Psoas muscle (tissue), 8 donors: ENCODE measurements around the gene GFRA1. TPM values are rescaled to one million over a fixed set of nuclear protein-coding genes. Genes with fewer than 3 reads are reported as not detected.

ENCODE experiments used
- ATAC-seq, 4 donors: fragments of 200-7000 bp; cut with Tn5 transposase; one replicate each; pipeline ENCODE4 v1.9.1; 2020; ENCODE audit warnings: moderate library complexity in 3 of 4, mild to moderate bottlenecking in 2 of 4
- DNase-seq, 2 donors: peaks; one replicate each; pipeline ENCODE4 v3.0.0-alpha.2; 2020
- H3K27ac ChIP-seq: fragments of 200-600 bp; one replicate; pipeline ENCODE4 v1.8.0; 2022
- H3K27me3 ChIP-seq, 3 donors: fragments of 200-600 bp in 1 of 3; one replicate each; pipeline versions ENCODE4 v1.6.1 to v1.8.0; 2013 to 2022; ENCODE audit warnings: low read length in 2 of 3, mild to moderate bottlenecking in 2 of 3, moderate library complexity in 1 of 3; ENCODE audit not compliant: insufficient read depth in 3 of 3
- H3K36me3 ChIP-seq, 2 donors: fragments of 200-600 bp in 1 of 2; one replicate each; pipeline versions ENCODE4 v1.6.1 to v1.8.0; 2013 to 2022; ENCODE audit warnings: low read depth in 1 of 2, mild to moderate bottlenecking in 1 of 2, moderate library complexity in 1 of 2; ENCODE audit not compliant: insufficient read depth in 1 of 2
- H3K4me1 ChIP-seq: fragments of 200-600 bp; one replicate; pipeline ENCODE4 v1.8.0; 2022
- H3K4me3 ChIP-seq: fragments of 200-600 bp; one replicate; pipeline ENCODE4 v1.8.0; 2022; ENCODE audit warnings: mild to moderate bottlenecking
- H3K9me3 ChIP-seq: fragments of 200-600 bp; one replicate; pipeline ENCODE4 v1.8.0; 2022
- WGBS, 3 donors: extraction: QIAGEN DNeasy Blood & Tissue Kit; methylation state at CpG; one replicate each; pipeline versions ENCODE4 v1.1.6 to v1.1.7; 2013; 5-methylcytosine and 5-hydroxymethylcytosine counted together
- intact Hi-C, 2 donors: fragments of 100-400 bp; cut with DNase I; formaldehyde crosslinking; loops; one replicate each; pipeline versions ENCODE4 v1.11.0 to v1.14.2; 2022
- polyA plus RNA-seq, 3 donors: library from polyadenylated mRNA; stranded (reverse); fragments of 200-250 nt; gene quantifications; one replicate each; pipeline ENCODE4 v1.2.3, GENCODE V29; 2013
- total RNA-seq, 4 donors: library from RNA; stranded (reverse); fragmentation: NEBNext Ultra II Directional in 2 of 4; extraction: Animal tissue kit (Norgen Biotek cat#: 25700) in 2 of 4; gene quantifications; one replicate each; pipeline versions ENCODE4 v1.2.1 to v1.2.4, GENCODE V29; 2021 to 2023
- TF ChIP-seq, protein P1 (sequence below): fragments of 200-600 bp; IDR thresholded peaks from one replicate; pipeline ENCODE4 v1.8.0; 2022; ENCODE audit warnings: antibody characterized with exemption
- donor health status: healthy with polysubstance abuse.
- donor health status: DM: no; HTN: no; CAD: no; lungs with moderate emphysema.
- donor health status: Bipolar disorder and iron deficiency.
- donor health status: healthy.
- donor health status: DM: yes; HTN: yes; CAD: no.
- donor health status: DM: no; HTN: no; CAD: no.
- donor health status: DM: no; HTN: no; CAD: no.
- donor health status: DM: yes; HTN: yes; CAD: no.

Gene GFRA1
- total and polyA plus RNA-seq, 7 donors, result 4.6 to 12.1 (median 7.1) TPM

DNA sequence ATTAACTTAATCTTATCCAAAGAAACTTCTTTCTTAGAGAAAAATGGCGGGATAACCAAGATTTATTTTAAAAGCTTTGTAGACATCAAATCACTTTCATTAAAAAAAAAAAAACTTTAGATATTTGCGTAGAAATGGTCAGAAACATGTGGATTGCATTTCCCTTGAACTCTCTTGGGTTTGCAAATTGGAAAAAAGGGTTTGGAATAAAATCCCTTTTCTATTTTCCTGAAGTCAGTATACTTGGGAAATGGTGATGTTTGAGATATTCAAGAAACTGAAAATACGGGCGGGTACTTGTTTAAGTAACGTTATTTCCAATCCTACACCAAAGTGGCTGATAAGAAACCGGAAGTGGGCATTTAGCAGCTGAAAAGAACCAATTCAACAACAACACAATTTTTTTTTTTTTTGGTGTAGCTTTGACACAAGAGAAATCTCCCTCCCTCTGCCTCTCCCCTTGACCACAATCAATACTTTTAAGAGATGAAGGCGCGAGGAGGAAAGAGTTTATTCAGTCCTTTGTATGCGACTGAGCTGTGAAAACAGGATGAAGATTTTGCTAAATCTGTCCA, 13.7 kb upstream of the GFRA1 start:
- Histone ChIP-seq H3K27ac (no peak overlapping the region), H3K9me3 (no peaks in the 10 kb centered on the region), H3K27me3 (no peaks in the 10 kb centered on the region), H3K4me1 (no peaks in the 10 kb centered on the region), H3K36me3 (no peaks in the 10 kb centered on the region), H3K4me3 (no peak overlapping the region)
- ATAC-seq (no peak), DNase-seq (no peak)
- 83 to 90% (median 85%) methylated on average over 9 of the region's 9 CpGs for WGBS, 3 donors
- TF ChIP-seq, protein P1, sequence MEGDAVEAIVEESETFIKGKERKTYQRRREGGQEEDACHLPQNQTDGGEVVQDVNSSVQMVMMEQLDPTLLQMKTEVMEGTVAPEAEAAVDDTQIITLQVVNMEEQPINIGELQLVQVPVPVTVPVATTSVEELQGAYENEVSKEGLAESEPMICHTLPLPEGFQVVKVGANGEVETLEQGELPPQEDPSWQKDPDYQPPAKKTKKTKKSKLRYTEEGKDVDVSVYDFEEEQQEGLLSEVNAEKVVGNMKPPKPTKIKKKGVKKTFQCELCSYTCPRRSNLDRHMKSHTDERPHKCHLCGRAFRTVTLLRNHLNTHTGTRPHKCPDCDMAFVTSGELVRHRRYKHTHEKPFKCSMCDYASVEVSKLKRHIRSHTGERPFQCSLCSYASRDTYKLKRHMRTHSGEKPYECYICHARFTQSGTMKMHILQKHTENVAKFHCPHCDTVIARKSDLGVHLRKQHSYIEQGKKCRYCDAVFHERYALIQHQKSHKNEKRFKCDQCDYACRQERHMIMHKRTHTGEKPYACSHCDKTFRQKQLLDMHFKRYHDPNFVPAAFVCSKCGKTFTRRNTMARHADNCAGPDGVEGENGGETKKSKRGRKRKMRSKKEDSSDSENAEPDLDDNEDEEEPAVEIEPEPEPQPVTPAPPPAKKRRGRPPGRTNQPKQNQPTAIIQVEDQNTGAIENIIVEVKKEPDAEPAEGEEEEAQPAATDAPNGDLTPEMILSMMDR, result no peak
- intact Hi-C loops, result loop anchor here (5.0 to 10.0 kb wide), 4 partner anchors 462 to 582 kb away; no protein-coding TSS in a partner anchor

DNA sequence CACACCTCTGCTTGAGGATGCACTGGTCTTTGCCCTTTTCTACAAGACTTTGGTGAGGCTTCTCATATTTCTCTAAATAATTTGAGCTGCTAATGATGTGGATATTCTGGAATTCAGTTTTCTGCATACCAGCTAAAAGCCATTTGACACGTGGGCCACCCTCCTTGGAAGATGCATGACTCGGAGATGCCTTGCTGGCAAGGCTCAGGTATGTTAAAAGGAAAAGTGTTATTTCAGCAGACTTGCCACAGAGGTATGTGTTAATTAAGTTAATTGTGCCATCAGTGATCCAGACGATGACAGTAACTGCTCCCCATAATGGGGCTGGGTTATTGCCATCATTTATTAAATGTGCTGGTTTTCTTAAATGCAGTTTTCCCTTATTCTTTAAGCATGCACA, 8.8 kb upstream of the GFRA1 start:
- no peak overlapping the region for H3K4me3 ChIP-seq
- H3K27me3 ChIP-seq, result peaks cover 0 to 3% (median 0%) of the 10 kb centered on the region in 3 donors
- DNase-seq (no peak), ATAC-seq (no peak)
- no peaks in the 10 kb centered on the region for H3K4me1 ChIP-seq
- intact Hi-C loops, result loop anchor here (10.0 kb wide), 3 partner anchors 457 to 577 kb away; no protein-coding TSS in a partner anchor
- H3K27ac ChIP-seq, result no peak overlapping the region
- H3K36me3 ChIP-seq, result no peaks in the 10 kb centered on the region
- TF ChIP-seq, protein P1, result no peak
- 66 to 78% (median 67%) methylated on average over 3 of the region's 3 CpGs for WGBS, 3 donors
- H3K9me3 ChIP-seq, result no peaks in the 10 kb centered on the region

DNA sequence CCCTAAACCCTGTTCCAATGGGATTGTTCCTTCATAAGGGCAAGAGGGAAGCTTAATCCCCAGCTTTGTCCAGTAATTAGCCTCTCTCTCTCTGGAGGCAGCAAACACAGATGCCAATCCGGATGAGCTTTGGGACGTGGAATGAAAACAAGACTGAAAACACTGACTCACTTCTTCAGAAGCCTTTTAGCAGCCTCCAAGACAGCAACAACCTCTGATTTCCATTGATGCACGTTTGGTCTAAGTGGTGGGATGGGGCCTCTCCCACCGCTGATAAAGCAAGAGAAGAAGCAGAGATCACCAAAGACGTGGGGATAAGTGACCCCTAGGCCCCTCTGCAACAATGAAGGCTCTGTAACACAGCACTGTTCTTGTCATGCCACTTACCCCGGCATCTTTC, 5.8 kb upstream of the GFRA1 start:
- WGBS, 3 donors, result 52 to 60% (median 55%) methylated on average over 6 of the region's 6 CpGs
- intact Hi-C loops, result no loop called here
- H3K4me3 ChIP-seq, result no peak overlapping the region
- H3K4me1 ChIP-seq, result no peaks in the 10 kb centered on the region
- no peaks in the 10 kb centered on the region for H3K36me3 ChIP-seq
- DNase-seq (no peak), ATAC-seq (no peak)
- TF ChIP-seq, protein P1, result no peak
- no peaks in the 10 kb centered on the region for H3K9me3 ChIP-seq
- H3K27ac ChIP-seq, result no peak overlapping the region
- H3K27me3 ChIP-seq, result peaks cover 3 to 23% (median 3%) of the 10 kb centered on the region in 3 donors

DNA sequence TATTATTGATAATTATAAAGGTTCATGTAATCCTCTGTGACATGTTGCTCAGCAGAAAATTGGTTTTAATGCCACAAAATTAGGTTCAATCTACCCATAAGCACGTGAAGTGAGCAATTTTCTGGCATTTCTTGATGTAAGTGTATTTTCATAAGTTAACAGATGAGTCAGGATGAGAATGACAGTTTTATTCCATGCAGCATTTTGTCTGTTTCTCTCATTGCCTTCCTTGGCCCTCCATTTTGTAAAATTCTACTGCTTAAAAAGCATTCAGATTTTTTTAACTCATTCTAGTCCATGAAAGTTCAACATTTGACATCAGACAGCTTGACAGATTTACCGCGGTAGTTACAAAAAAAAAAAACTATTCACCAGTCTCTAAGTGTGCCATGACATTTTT, 4.0 kb upstream of the GFRA1 start:
- Histone ChIP-seq H3K9me3 (no peaks in the 10 kb centered on the region), H3K36me3 (no peaks in the 10 kb centered on the region), H3K27ac (no peak overlapping the region), H3K27me3 (peaks cover 3 to 41% (median 12%) of the 10 kb centered on the region in 3 donors), H3K4me3 (no peak overlapping the region), H3K4me1 (no peaks in the 10 kb centered on the region)
- 92 to 96% (median 93%) methylated on average over 3 of the region's 3 CpGs for WGBS, 3 donors
- ATAC-seq (no peak), DNase-seq (no peak)
- intact Hi-C loops, result no loop called here
- TF ChIP-seq, protein P1, result no peak
